ENCODE data around the gene HOXB9. TPM values are rescaled to one million over a fixed set of nuclear protein-coding genes. Genes with fewer than 3 reads are reported as not detected.

Gene HOXB9
- total RNA-seq, 2 experiments from 2014 or later = 0.37 to 0.65 TPM

- Mint-ChIP-seq H3K4me3 (no peak overlapping the region), H3K4me1 (ENCODE audit: low read depth) (peaks cover 25% of the 10 kb centered on the region), H3K36me3 (ENCODE audit: low read depth) (peaks cover 17% of the 10 kb centered on the region), H3K27me3 (ENCODE audit: low read depth) (peaks cover 6% of the 10 kb centered on the region), H3K27ac (no peak overlapping the region), H3K9me3 (ENCODE audit: insufficient read depth) (no peaks in the 10 kb centered on the region)
- ChIA-PET POLR2A (no interaction called here), CTCF (no interaction called here)
- ATAC-seq = no peak
- no peak for DNase-seq
These were observed 54.2 kb downstream of the HOXB9 start for GRCh38 chr17:48571826-48572417.

Small RNA genes within 50 kb of the gene (microRNA-seq; reads per million reads assigned to microRNA genes)
- not detected for gene MIR196A1

Other genes starting within 250 kb of the HOXB9 start
- 10 to 100 TPM; 93.8 to 94.1 TPM for gene SKAP1, start 196.1 kb downstream of the HOXB9 start, total RNA-seq
- not detected for gene HOXB1, start 95.3 kb downstream of the HOXB9 start, total RNA-seq
- gene HOXB2, start 81.2 kb downstream of the HOXB9 start, total RNA-seq = 10 to 100 TPM; 15.7 to 17.7 TPM
- 1 to 10 TPM; 5.7 to 6.1 TPM for gene HOXB4, start 48.0 kb downstream of the HOXB9 start, total RNA-seq
- 10 to 100 TPM in 1 of 2 experiments, 1 to 10 TPM in 1; 8.2 to 10.3 TPM for gene HOXB3, start 36.1 kb downstream of the HOXB9 start, total RNA-seq
- gene HOXB5, start 32.6 kb downstream of the HOXB9 start, total RNA-seq = not detected
- not detected for gene HOXB6, start 21.4 kb downstream of the HOXB9 start, total RNA-seq
- under 1 TPM; 0.87 to 0.91 TPM for gene HOXB7, start 15.3 kb downstream of the HOXB9 start, total RNA-seq
- not detected for gene HOXB8, start 11.1 kb downstream of the HOXB9 start, total RNA-seq
- not detected for gene PRAC1, start 96.2 kb upstream of the HOXB9 start, total RNA-seq
- gene PRAC2, start 96.8 kb upstream of the HOXB9 start, total RNA-seq = not detected
- gene HOXB13, start 102.4 kb upstream of the HOXB9 start, total RNA-seq = not detected
- gene TTLL6, start 190.9 kb upstream of the HOXB9 start, total RNA-seq = not detected
- gene CALCOCO2, start 204.7 kb upstream of the HOXB9 start, total RNA-seq = 100 to 1,000 TPM; 152 to 167 TPM